HL-60/S4 treated with retinoic acid at 250 ng/mL for 4 days and 3 days (cell line): Measurements from ENCODE around the gene WDR33.

Experiments
- in situ Hi-C: fragments of 300-500 bp; cut with MboI; formaldehyde crosslinking; loops from 2 replicates; pipeline ENCODE4 v1.7.0; 2022; ENCODE audit warnings: low sequenced_read_pairs

Gene WDR33

GRCh38 chr2:127658641-127659407, 152.1 kb downstream of the WDR33 start:
- in situ Hi-C loops: no loop called here

GRCh38 chr2:127658146-127658545, 152.8 kb downstream of the WDR33 start:
- in situ Hi-C loops: no loop called here

GRCh38 chr2:127657232-127657595, 153.8 kb downstream of the WDR33 start:
- in situ Hi-C loops: no loop called here

GRCh38 chr2:127656569-127657231, 154.3 kb downstream of the WDR33 start:
- in situ Hi-C loops: no loop called here

GRCh38 chr2:127655209-127656073, 155.5 kb downstream of the WDR33 start:
- in situ Hi-C loops: no loop called here

GRCh38 chr2:127654838-127655175, 156.2 kb downstream of the WDR33 start:
- in situ Hi-C loops: no loop called here

GRCh38 chr2:127654084-127654837, 156.7 kb downstream of the WDR33 start:
- in situ Hi-C loops: no loop called here

GRCh38 chr2:127653421-127654083, 157.4 kb downstream of the WDR33 start:
- in situ Hi-C loops: no loop called here

- in situ Hi-C loops: no loop called here
Observed at GRCh38 chr2:127652786-127653357, 158.1 kb downstream of the WDR33 start.

- in situ Hi-C loops: no loop called here
Observed at GRCh38 chr2:127651971-127652550, 158.9 kb downstream of the WDR33 start.

- in situ Hi-C loops: no loop called here
Observed at GRCh38 chr2:127651381-127651809, 159.6 kb downstream of the WDR33 start.
